NCI-H2227 treated with DMSO at 0.1 percent for 48 hours (cell line): ENCODE data around the gene THRSP.
A peak's percentile ranks its signal among the peaks of the same experiment; 100 is the strongest.
"Not testable (repeated sequence)": the region's sequence is repeated elsewhere in the genome, so short reads cannot be mapped to it uniquely, and the experiment has no call there.

Experiments used
- DNase-seq: peaks from one replicate; lab custom pipeline; 2025; lab: John Stamatoyannopoulos, UW

Gene THRSP

GRCh38 chr11:78063440-78064181 is at the start of gene THRSP:
Gene THRSP, plus strand, starts transcription at chr11:78063861. Its CDS starts 21 bp downstream, at chr11:78063882.
- no peak for DNase-seq

- not testable (repeated sequence) for DNase-seq
These were observed 48.6 kb upstream of the THRSP start for GRCh38 chr11:78014937-78015520.

- no peak for DNase-seq
These were observed 47.8 kb upstream of the THRSP start for GRCh38 chr11:78015878-78016277.

- DNase-seq = no peak
These were observed 43.9 kb upstream of the THRSP start for GRCh38 chr11:78019808-78020207.

- peak; percentile 62 for DNase-seq
These were observed 43.4 kb upstream of the THRSP start for GRCh38 chr11:78020246-78020645.

- DNase-seq = no peak
These were observed 42.0 kb upstream of the THRSP start for GRCh38 chr11:78021611-78022010.

- DNase-seq = peak; percentile 74
These were observed 41.0 kb upstream of the THRSP start, which contains the start of gene KCTD14 for GRCh38 chr11:78022397-78023396. Gene KCTD14, minus strand, starts transcription at chr11:78023276. Its CDS starts 27 bp downstream, at chr11:78023249.

GRCh38 chr11:78023426-78023825 is 40.2 kb upstream of the THRSP start:
- DNase-seq = no peak

- no peak for DNase-seq
These were observed 38.3 kb upstream of the THRSP start for GRCh38 chr11:78025378-78025777.

- DNase-seq = no peak
These were observed 35.9 kb upstream of the THRSP start for GRCh38 chr11:78027759-78028158.

- not testable (repeated sequence) for DNase-seq
These were observed 35.2 kb upstream of the THRSP start for GRCh38 chr11:78028423-78028822.

- DNase-seq = peak; percentile 83
These were observed 33.0 kb upstream of the THRSP start for GRCh38 chr11:78030429-78031325.

GRCh38 chr11:78031629-78032028 is 32.0 kb upstream of the THRSP start:
- DNase-seq = no peak

GRCh38 chr11:78032090-78032489 is 31.6 kb upstream of the THRSP start:
- DNase-seq = no peak

GRCh38 chr11:78033040-78033439 is 30.6 kb upstream of the THRSP start:
- no peak for DNase-seq

GRCh38 chr11:78034623-78035022 is 29.0 kb upstream of the THRSP start:
- DNase-seq = no peak

GRCh38 chr11:78036313-78036712 is 27.3 kb upstream of the THRSP start:
- DNase-seq = no peak

GRCh38 chr11:78037056-78037455 is 26.6 kb upstream of the THRSP start:
- no peak for DNase-seq

- no peak for DNase-seq
These were observed 25.6 kb upstream of the THRSP start for GRCh38 chr11:78037825-78038620.

- DNase-seq = no peak
These were observed 24.9 kb upstream of the THRSP start for GRCh38 chr11:78038697-78039313.
